Measurements from ENCODE around the gene PTPN13.

DNA sequence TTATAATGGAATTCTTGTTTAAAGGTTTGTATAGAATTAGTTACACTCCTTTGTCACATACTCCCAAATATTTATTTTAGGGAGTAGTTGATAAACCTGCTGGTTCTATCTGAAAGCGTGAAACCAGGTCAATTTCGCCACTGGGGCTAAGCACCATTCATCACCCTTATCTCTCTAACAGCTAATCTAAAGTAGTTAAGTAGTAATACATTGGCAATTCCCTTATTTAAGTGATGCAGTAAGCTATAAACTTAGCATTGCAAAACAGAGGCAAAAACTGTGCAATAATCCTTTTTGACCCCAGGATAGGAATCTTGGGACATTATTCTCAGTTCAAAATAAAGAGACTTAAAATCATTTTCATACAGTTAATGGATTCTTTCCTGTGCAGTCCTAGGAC lies 33.7 kb upstream of the PTPN13 start:
- TF ChIP-seq EZH2phosphoT487 (IDR thresholded peaks at IDR 0.05; ENCODE audit: borderline replicate concordance, low read length) = no peak
- TF ChIP-seq, protein P1, sequence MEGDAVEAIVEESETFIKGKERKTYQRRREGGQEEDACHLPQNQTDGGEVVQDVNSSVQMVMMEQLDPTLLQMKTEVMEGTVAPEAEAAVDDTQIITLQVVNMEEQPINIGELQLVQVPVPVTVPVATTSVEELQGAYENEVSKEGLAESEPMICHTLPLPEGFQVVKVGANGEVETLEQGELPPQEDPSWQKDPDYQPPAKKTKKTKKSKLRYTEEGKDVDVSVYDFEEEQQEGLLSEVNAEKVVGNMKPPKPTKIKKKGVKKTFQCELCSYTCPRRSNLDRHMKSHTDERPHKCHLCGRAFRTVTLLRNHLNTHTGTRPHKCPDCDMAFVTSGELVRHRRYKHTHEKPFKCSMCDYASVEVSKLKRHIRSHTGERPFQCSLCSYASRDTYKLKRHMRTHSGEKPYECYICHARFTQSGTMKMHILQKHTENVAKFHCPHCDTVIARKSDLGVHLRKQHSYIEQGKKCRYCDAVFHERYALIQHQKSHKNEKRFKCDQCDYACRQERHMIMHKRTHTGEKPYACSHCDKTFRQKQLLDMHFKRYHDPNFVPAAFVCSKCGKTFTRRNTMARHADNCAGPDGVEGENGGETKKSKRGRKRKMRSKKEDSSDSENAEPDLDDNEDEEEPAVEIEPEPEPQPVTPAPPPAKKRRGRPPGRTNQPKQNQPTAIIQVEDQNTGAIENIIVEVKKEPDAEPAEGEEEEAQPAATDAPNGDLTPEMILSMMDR (conservative IDR thresholded peaks at IDR 0.05; ENCODE audit: low read depth, low read length) = no peak
